GM19455 (cell line): ENCODE measurements around the gene WWOX.

ENCODE experiments used
- ATAC-seq: cut with Tn5 transposase; IDR thresholded peaks from one replicate; pipeline ENCODE4 v1.9.1; 2021; ENCODE audit not compliant: unreplicated experiment

The WWOX gene

GRCh38 chr16:78487471-78487870, 388.0 kb downstream of the WWOX start:
- ATAC-seq: no peak

GRCh38 chr16:78489072-78489471, 389.6 kb downstream of the WWOX start:
- no peak for ATAC-seq

- no peak for ATAC-seq
Observed at GRCh38 chr16:78489631-78490030, 390.2 kb downstream of the WWOX start.

GRCh38 chr16:78490431-78490830, 391.0 kb downstream of the WWOX start:
- ATAC-seq: no peak

GRCh38 chr16:78490847-78491246, 391.4 kb downstream of the WWOX start:
- ATAC-seq: no peak

- ATAC-seq: no peak
Observed at GRCh38 chr16:78493573-78493972, 394.1 kb downstream of the WWOX start.

GRCh38 chr16:78494105-78494504, 394.7 kb downstream of the WWOX start:
- ATAC-seq: no peak

- ATAC-seq: no peak
Observed at GRCh38 chr16:78494674-78495073, 395.2 kb downstream of the WWOX start.

GRCh38 chr16:78496189-78496588, 396.7 kb downstream of the WWOX start:
- no peak for ATAC-seq

- ATAC-seq: no peak
Observed at GRCh38 chr16:78499399-78499798, 399.9 kb downstream of the WWOX start.

- no peak for ATAC-seq
Observed at GRCh38 chr16:78500659-78501270, 401.3 kb downstream of the WWOX start.

GRCh38 chr16:78501744-78502143, 402.3 kb downstream of the WWOX start:
- no peak for ATAC-seq

- no peak for ATAC-seq
Observed at GRCh38 chr16:78502812-78503350, 403.4 kb downstream of the WWOX start.

- ATAC-seq: no peak
Observed at GRCh38 chr16:78503602-78504001, 404.1 kb downstream of the WWOX start.

- ATAC-seq: no peak
Observed at GRCh38 chr16:78504401-78504851, 405.0 kb downstream of the WWOX start.

- no peak for ATAC-seq
Observed at GRCh38 chr16:78505036-78505435, 405.6 kb downstream of the WWOX start.

GRCh38 chr16:78505544-78506366, 406.3 kb downstream of the WWOX start:
- ATAC-seq: no peak

GRCh38 chr16:78506367-78507193, 407.1 kb downstream of the WWOX start:
- ATAC-seq: no peak

- no peak for ATAC-seq
Observed at GRCh38 chr16:78507576-78507975, 408.1 kb downstream of the WWOX start.

GRCh38 chr16:78509965-78510364, 410.5 kb downstream of the WWOX start:
- ATAC-seq: no peak

GRCh38 chr16:78510496-78510895, 411.0 kb downstream of the WWOX start:
- no peak for ATAC-seq
